Neural crest cell (in vitro differentiated cells): ENCODE data around the gene KRT28. TPM values are rescaled to one million over a fixed set of nuclear protein-coding genes. Genes with fewer than 3 reads are reported as not detected.

Experiments
- DNase-seq: peaks from one replicate; pipeline ENCODE4 v3.0.0; 2021; ENCODE audit warnings: low read depth, mixed read lengths, low spot score
- H3K27ac Mint-ChIP-seq: one replicate; pipeline ENCODE4 v1.8.0; 2021; ENCODE audit warnings: mild to moderate bottlenecking, mixed read lengths; ENCODE audit not compliant: unreplicated experiment
- H3K27me3 Mint-ChIP-seq: 2 replicates; pipeline ENCODE4 v1.8.0; 2021; ENCODE audit warnings: low read depth, mild to moderate bottlenecking, mixed read lengths
- H3K36me3 Mint-ChIP-seq: 2 replicates; pipeline ENCODE4 v1.8.0; 2021; ENCODE audit warnings: low read depth, mild to moderate bottlenecking, mixed read lengths
- H3K4me1 Mint-ChIP-seq: 2 replicates; pipeline ENCODE4 v1.8.0; 2021; ENCODE audit warnings: mixed read lengths
- H3K4me3 Mint-ChIP-seq: one replicate; pipeline ENCODE4 v1.8.0; 2021; ENCODE audit warnings: mild to moderate bottlenecking, mixed read lengths
- H3K9me3 Mint-ChIP-seq: 2 replicates; pipeline ENCODE4 v1.8.0; 2021; ENCODE audit warnings: mixed read lengths
- total RNA-seq: library from RNA; stranded (reverse); gene quantifications from 2 replicates; pipeline ENCODE4 v1.2.1, GENCODE V29; 2021
- TF ChIP-seq, protein P1 (sequence below): fragments of 200-600 bp; sonication (generic); conservative IDR thresholded peaks from 2 replicates; pipeline ENCODE4 v1.5.0; 2021; ENCODE audit warnings: antibody characterized with exemption, mild to moderate bottlenecking

The KRT28 gene
- total RNA-seq, 1 donor from 2014 or later = not detected

DNA sequence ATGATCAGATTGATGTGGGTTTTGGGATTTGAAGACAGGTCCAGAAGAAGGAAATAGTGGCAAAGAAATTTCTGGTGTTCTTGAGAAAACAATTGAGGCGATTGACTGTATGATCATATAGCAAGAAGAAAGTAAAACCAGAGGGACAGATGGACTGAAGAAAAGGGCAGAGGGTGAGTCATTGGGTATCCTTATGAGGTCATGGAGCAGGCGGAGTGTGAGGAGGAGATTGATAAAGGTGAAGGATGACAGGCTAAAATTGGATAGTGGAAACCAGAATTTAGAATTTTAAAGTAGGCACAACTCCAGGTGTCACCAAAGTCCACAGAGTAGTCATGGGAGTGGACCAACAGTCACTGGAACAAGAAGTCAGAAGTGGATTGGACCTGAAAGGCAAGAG, 1.4 kb upstream of the KRT28 start:
- TF ChIP-seq, protein P1, sequence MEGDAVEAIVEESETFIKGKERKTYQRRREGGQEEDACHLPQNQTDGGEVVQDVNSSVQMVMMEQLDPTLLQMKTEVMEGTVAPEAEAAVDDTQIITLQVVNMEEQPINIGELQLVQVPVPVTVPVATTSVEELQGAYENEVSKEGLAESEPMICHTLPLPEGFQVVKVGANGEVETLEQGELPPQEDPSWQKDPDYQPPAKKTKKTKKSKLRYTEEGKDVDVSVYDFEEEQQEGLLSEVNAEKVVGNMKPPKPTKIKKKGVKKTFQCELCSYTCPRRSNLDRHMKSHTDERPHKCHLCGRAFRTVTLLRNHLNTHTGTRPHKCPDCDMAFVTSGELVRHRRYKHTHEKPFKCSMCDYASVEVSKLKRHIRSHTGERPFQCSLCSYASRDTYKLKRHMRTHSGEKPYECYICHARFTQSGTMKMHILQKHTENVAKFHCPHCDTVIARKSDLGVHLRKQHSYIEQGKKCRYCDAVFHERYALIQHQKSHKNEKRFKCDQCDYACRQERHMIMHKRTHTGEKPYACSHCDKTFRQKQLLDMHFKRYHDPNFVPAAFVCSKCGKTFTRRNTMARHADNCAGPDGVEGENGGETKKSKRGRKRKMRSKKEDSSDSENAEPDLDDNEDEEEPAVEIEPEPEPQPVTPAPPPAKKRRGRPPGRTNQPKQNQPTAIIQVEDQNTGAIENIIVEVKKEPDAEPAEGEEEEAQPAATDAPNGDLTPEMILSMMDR = no peak
- no peaks in the 10 kb centered on the region for H3K9me3 Mint-ChIP-seq

DNA sequence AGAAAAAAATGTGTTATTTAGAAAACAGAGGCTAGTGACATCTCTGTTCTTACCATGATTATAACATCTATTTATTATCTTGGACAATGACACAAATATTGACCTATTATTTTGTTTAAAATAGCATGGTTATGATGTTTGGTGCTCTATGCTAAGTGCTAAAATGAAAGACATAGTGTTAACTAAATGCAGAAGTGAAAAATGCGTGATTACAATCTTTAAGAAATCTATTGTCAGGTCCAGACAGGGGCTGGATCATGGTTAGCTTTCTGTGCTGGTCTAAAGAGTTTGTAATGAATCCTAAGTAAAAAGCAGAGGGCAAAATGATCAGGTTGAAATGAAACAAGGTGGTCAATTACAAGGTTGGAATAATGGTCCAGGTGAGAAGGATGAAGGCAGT, 622 bp upstream of the KRT28 start:
- Mint-ChIP-seq H3K36me3 (no peaks in the 10 kb centered on the region), H3K9me3 (no peaks in the 10 kb centered on the region), H3K4me3 (no peak overlapping the region), H3K27ac (no peak overlapping the region), H3K4me1 (no peaks in the 10 kb centered on the region), H3K27me3 (peaks cover 47% of the 10 kb centered on the region)
- TF ChIP-seq, protein P1 = no peak
- DNase-seq = no peak

More for the DNA sequence above, 1.4 kb upstream of the KRT28 start:
- no peak overlapping the region for H3K4me3 Mint-ChIP-seq
- no peaks in the 10 kb centered on the region for H3K36me3 Mint-ChIP-seq
- no peak overlapping the region for H3K27ac Mint-ChIP-seq
- peaks cover 48% of the 10 kb centered on the region for H3K27me3 Mint-ChIP-seq
- no peak for DNase-seq
- no peaks in the 10 kb centered on the region for H3K4me1 Mint-ChIP-seq

DNA sequence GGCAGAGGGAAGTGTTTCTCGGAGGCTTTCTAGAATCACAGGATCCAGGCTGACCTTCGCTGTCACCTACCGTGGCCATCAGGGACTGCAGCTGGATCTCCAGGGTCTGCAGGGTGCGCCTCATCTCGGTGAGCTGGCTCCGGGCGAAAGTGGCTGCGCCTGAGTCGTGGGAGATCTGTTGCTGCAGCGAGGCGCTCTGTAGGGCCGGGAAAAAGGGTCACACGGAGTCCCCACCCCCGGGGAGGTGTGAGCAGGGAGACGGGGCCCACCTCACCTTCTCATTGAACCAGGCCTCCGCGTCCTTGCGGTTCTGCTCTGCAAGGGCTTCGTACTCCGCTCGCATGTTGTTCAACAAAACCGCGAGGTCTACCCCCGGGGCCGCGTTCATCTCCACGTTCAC, 2.9 kb downstream of the KRT28 start:
- Mint-ChIP-seq H3K27me3 (peaks cover 48% of the 10 kb centered on the region), H3K9me3 (no peaks in the 10 kb centered on the region), H3K4me1 (no peaks in the 10 kb centered on the region), H3K27ac (no peak overlapping the region), H3K36me3 (no peaks in the 10 kb centered on the region), H3K4me3 (no peak overlapping the region)
- TF ChIP-seq, protein P1 = no peak
- DNase-seq = no peak

DNA sequence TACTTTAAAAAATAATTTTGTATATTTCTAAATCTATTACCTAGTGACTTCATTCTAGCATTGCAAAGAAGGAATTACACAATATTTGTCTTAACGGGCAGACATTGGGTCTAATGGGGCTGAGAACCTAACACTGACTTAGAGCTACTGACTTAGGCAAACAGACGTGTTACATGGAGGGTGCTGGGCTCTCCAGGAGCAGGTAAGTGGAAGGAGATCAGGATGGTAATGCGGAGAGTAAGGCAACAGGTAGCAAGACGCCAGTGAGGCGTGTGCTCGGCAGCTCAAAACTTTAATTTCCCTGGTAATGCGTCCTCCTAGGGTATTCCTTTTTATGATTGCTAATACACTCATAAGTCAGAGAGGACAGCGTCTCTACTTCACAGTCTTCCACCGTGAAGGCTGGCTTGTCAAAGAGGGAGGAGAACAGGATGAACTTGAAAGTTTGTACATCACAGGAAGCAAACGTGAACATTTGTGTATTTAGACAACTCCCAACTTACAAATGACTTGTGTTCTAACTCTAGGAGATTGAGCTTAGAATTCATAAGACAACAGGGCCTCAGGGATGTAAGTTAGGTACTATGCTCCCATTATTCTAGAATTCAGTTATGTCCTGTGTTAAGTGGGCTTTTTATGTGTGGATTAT, 4.6 kb downstream of the KRT28 start:
- Mint-ChIP-seq H3K27me3 (peaks cover 50% of the 10 kb centered on the region), H3K4me1 (no peaks in the 10 kb centered on the region), H3K4me3 (no peak overlapping the region), H3K27ac (no peak overlapping the region), H3K9me3 (no peaks in the 10 kb centered on the region), H3K36me3 (no peaks in the 10 kb centered on the region)
- no peak for DNase-seq
- TF ChIP-seq, protein P1 = no peak

DNA sequence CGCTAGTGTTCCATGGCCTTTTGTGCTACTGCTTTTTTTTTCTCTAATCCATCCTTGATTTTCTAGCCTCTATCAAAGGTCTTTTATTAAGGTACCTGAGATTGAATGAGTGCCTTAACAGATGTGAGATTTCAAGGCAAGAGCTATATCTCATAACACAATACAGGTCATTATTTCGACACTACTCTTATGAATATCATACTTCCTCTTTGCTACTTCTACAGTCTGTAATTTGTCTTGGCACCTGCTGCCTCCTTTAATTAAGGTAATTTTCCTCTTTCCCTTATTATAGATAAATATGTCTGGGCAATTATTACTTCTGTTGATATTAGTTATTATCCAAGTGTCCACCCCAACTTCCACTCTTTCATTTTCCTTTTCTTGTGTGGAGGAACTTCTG, 5.3 kb downstream of the KRT28 start:
- TF ChIP-seq, protein P1 = no peak
- Mint-ChIP-seq H3K4me1 (no peaks in the 10 kb centered on the region), H3K9me3 (no peaks in the 10 kb centered on the region), H3K4me3 (no peak overlapping the region), H3K27ac (no peak overlapping the region), H3K36me3 (no peaks in the 10 kb centered on the region), H3K27me3 (peaks cover 50% of the 10 kb centered on the region)
- no peak for DNase-seq
